ENCODE results near the gene CRYGS.

GRCh38 chr3:186538779-186539178 is 5.4 kb downstream of the CRYGS start:
- TF ChIP-seq CTCF (conservative IDR thresholded peaks at IDR 0.05; ENCODE audit: low read length), result no peak
- TF ChIP-seq EZH2phosphoT487 (IDR thresholded peaks at IDR 0.05; ENCODE audit: borderline replicate concordance, low read depth, low read length), result no peak

Data from OCI-LY7 (cell line).